HepG2 (cell line): ENCODE measurements around the gene FSD1. TPM values are rescaled to one million over a fixed set of nuclear protein-coding genes. Genes with fewer than 3 reads are reported as not detected.

Experiments
- ATF7 ChIP-seq, 2 experiments: fragments of 450-650 bp in 1 of 2; sonication (generic) in 1 of 2; formaldehyde crosslinking in 1 of 2; IDR thresholded peaks; 2 replicates each; pipeline versions ENCODE4 v1.4.0 to v1.6.1; 2016 to 2020; ENCODE audit warnings: antibody characterized with exemption in 1 of 2, mild to moderate bottlenecking in 1 of 2, missing genetic modification reagents in 1 of 2
- BHLHE40 ChIP-seq: IDR thresholded peaks from 2 replicates; pipeline ENCODE4 v1.6.1; 2011; ENCODE audit warnings: low read length, improper control_type of control experiment
- BORCS8-MEF2B ChIP-seq: sonication (generic); formaldehyde crosslinking; IDR thresholded peaks from 2 replicates; pipeline ENCODE4 v1.8.0; 2022; ENCODE audit warnings: mild to moderate bottlenecking, missing genetic modification reagents
- FOSL1 ChIP-seq: sonication (generic); formaldehyde crosslinking; IDR thresholded peaks from 2 replicates; pipeline ENCODE4 v1.9.0; 2021; ENCODE audit warnings: missing genetic modification reagents, borderline replicate concordance
- GPN1 ChIP-seq: sonication (generic); formaldehyde crosslinking; IDR thresholded peaks from 2 replicates; pipeline ENCODE4 v1.5.1; 2020; ENCODE audit warnings: missing genetic modification reagents, borderline replicate concordance
- HNRNPUL1 ChIP-seq: fragments of 200-400 bp; formaldehyde crosslinking; IDR thresholded peaks from 2 replicates; pipeline ENCODE4 v1.6.1; 2017; ENCODE audit warnings: low read depth, mild to moderate bottlenecking, low read length, moderate library complexity
- PCBP2 ChIP-seq: fragments of 200-400 bp; formaldehyde crosslinking; optimal IDR thresholded peaks from 2 replicates; pipeline ENCODE3; 2018; ENCODE audit warnings: low read length, low read depth; ENCODE audit not compliant: poor library complexity, severe bottlenecking
- SOX13 ChIP-seq, 3 experiments: fragments of 450-650 bp in 1 of 3; sonication (generic) in 1 of 3; formaldehyde crosslinking in 1 of 3; IDR thresholded peaks in 2 of 3; conservative IDR thresholded peaks in 1 of 3; 2 replicates each; pipeline versions ENCODE4 v1.5.0 to v1.6.1; 2016 to 2020; ENCODE audit warnings: antibody characterized with exemption in 1 of 3, mild to moderate bottlenecking in 1 of 3, missing compliant biosample characterization in 1 of 3, missing genetic modification reagents in 1 of 3, moderate library complexity in 1 of 3
- TFDP2 ChIP-seq: sonication (generic); formaldehyde crosslinking; IDR thresholded peaks from 2 replicates; pipeline ENCODE4 v1.4.0; 2020; ENCODE audit warnings: missing genetic modification reagents
- TMF1 ChIP-seq: sonication (generic); formaldehyde crosslinking; IDR thresholded peaks from 2 replicates; pipeline ENCODE4 v1.8.1; 2022; ENCODE audit warnings: low read depth, missing genetic modification reagents
- ZBTB39 ChIP-seq: sonication (generic); formaldehyde crosslinking; IDR thresholded peaks from 2 replicates; pipeline ENCODE4 v1.5.0; 2020; ENCODE audit warnings: missing genetic modification reagents
- ZNF234 ChIP-seq: sonication (generic); formaldehyde crosslinking; conservative IDR thresholded peaks from 2 replicates; pipeline ENCODE4 v1.5.1; 2020; ENCODE audit warnings: mild to moderate bottlenecking, missing genetic modification reagents
- ZNF737 ChIP-seq: sonication (generic); formaldehyde crosslinking; IDR thresholded peaks from 2 replicates; pipeline ENCODE4 v1.5.0; 2020; ENCODE audit warnings: missing genetic modification reagents, mild to moderate bottlenecking, borderline replicate concordance
- ZNF891 ChIP-seq: sonication (generic); formaldehyde crosslinking; IDR thresholded peaks from 2 replicates; pipeline ENCODE4 v1.5.0; 2020; ENCODE audit warnings: mild to moderate bottlenecking, missing genetic modification reagents
- ZXDC ChIP-seq: sonication (generic); formaldehyde crosslinking; IDR thresholded peaks from 2 replicates; pipeline ENCODE4 v1.5.0; 2020; ENCODE audit warnings: mild to moderate bottlenecking, missing genetic modification reagents
- polyA plus RNA-seq, 8 experiments: library from polyadenylated mRNA; depleted of rRNA in 3 of 8; stranded (reverse) in 7 of 8; unstranded in 1 of 8; fragments of >200 nt; fragmentation: Illumina TruSeq in 4 of 8; extraction: Trizol in 4 of 8; gene quantifications; 2 replicates each; pipeline versions ENCODE4 v1.2.1 to v1.2.3, GENCODE V29; 2011 to 2016; ENCODE audit warnings: low read depth in 4 of 8, missing spikeins in 1 of 8, mixed read lengths in 1 of 8; ENCODE audit not compliant: insufficient read depth in 1 of 8
- total RNA-seq, 5 experiments: library from RNA; depleted of rRNA; stranded (reverse); fragments of >200 nt; fragmentation: Illumina TruSeq; extraction: Trizol; gene quantifications; 2 replicates each; pipeline ENCODE4 v1.2.3, GENCODE V29; 2016; ENCODE audit warnings: low read depth in 1 of 5
- TF ChIP-seq, protein P1 (sequence below): IDR thresholded peaks from 2 replicates; pipeline ENCODE4 v1.6.1; 2016; ENCODE audit warnings: missing biosample characterization, missing genetic modification reagents, low read depth
- TF ChIP-seq, protein P2 (sequence below): sonication (generic); formaldehyde crosslinking; IDR thresholded peaks from 2 replicates; pipeline ENCODE4 v1.4.0; 2020; ENCODE audit warnings: missing genetic modification reagents

FSD1 gene
- total and polyA plus RNA-seq, 2 of the 13 experiments (the other 11 are each of a cell fraction or from before 2014, with no cell fraction given): 0.29 to 0.66 TPM

GRCh38 chr19:4342615-4343369 is 38.4 kb downstream of the FSD1 start (continued):
- TF ChIP-seq, protein P1, sequence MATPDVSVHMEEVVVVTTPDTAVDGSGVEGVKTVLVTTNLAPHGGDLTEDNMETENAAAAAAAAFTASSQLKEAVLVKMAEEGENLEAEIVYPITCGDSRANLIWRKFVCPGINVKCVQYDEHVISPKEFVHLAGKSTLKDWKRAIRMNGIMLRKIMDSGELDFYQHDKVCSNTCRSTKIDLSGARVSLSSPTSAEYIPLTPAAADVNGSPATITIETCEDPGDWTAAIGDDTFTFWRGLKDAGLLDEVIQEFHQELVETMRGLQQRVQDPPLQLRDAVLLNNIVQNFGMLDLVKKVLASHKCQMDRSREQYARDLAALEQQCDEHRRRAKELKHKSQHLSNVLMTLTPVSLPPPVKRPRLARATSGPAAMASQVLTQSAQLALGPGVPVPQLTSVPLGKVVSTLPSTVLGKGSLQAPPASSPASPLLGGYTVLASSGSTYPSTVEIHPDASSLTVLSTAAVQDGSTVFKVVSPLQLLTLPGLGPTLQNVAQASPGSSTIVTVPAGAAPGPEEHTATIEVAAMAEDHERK: no peak
- TF ChIP-seq BHLHE40: no peak
- TF ChIP-seq, protein P2, sequence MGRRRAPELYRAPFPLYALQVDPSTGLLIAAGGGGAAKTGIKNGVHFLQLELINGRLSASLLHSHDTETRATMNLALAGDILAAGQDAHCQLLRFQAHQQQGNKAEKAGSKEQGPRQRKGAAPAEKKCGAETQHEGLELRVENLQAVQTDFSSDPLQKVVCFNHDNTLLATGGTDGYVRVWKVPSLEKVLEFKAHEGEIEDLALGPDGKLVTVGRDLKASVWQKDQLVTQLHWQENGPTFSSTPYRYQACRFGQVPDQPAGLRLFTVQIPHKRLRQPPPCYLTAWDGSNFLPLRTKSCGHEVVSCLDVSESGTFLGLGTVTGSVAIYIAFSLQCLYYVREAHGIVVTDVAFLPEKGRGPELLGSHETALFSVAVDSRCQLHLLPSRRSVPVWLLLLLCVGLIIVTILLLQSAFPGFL (CRISPR knock-in tag): 0 out of 2 replicates have a peak, but pooled peaks have one; percentile 31
- no peak for TF ChIP-seq TFDP2
- peak; percentile 17; the same call in 1 of the 2 replicates for TF ChIP-seq ZNF891
- TF ChIP-seq SOX13 (IDR thresholded peaks at IDR 0.05): no peak
- TF ChIP-seq SOX13 (CRISPR knock-in tag; conservative IDR thresholded peaks at IDR 0.05 in 1 of 2, IDR thresholded peaks at IDR 0.05 in 1 of 2): peak in 1 of 2 experiments; percentile 65; a peak in 2 of 4 replicates
- TF ChIP-seq ZBTB39 (CRISPR knock-in tag): no peak
- no peak for TF ChIP-seq FOSL1 (CRISPR knock-in tag)
- TF ChIP-seq ZXDC (CRISPR knock-in tag): peak; percentile 83; the same call in 1 of the 2 replicates
- TF ChIP-seq ZNF234 (CRISPR knock-in tag): no peak
- no peak for TF ChIP-seq GPN1 (CRISPR knock-in tag)
- peak; percentile 5; the same call in 1 of the 2 replicates for TF ChIP-seq ATF7 (IDR thresholded peaks at IDR 0.05)
- no peak for TF ChIP-seq ATF7 (CRISPR knock-in tag; IDR thresholded peaks at IDR 0.05)
- TF ChIP-seq BORCS8-MEF2B (CRISPR knock-in tag): no peak; the same call in 1 of the 2 replicates
- 0 out of 2 replicates have a peak, but pooled peaks have one; percentile 19 for TF ChIP-seq TMF1 (CRISPR knock-in tag)
- 0 out of 2 replicates have a peak, but pooled peaks have one; percentile 61 for TF ChIP-seq ZNF737 (CRISPR knock-in tag)
- no peak for TF ChIP-seq PCBP2
- no peak for TF ChIP-seq HNRNPUL1
